ENCODE measurements around the gene MBLAC2.

- no peak for TF ChIP-seq CTCF (optimal IDR thresholded peaks at IDR 0.05 in 1 of 3, IDR thresholded peaks at IDR 0.05 in 1 of 3, conservative IDR thresholded peaks at IDR 0.05 in 1 of 3; ENCODE audit: extremely low read depth in 1 of 3, insufficient read depth in 2 of 3, low read length in 3 of 3)
- TF ChIP-seq EZH2 (IDR thresholded peaks at IDR 0.05; ENCODE audit: low read length): no peak
Measured at GRCh38 chr5:90424245-90424644, 50.3 kb downstream of the MBLAC2 start.
